ENCODE results near the gene TMOD2. TPM values are rescaled to one million over a fixed set of nuclear protein-coding genes. Genes with fewer than 3 reads are reported as not detected.

The TMOD2 gene
- total RNA-seq, 1 experiment from 2014 or later, result 5.7 TPM

- RAD21 ChIA-PET (ENCODE audit: low non-redundant PET in 1 of 2, low total read pairs in 2 of 2, uncharacterized antibody in 2 of 2, unreplicated experiment in 2 of 2), result no interaction called here
- H3K27me3 ChIP-seq (ENCODE audit: insufficient read depth, low read length), result peaks cover 18% of the 10 kb centered on the region
- POLR2A ChIA-PET, result no interaction called here
- intact Hi-C loops (cut with micrococcal nuclease), result no loop called here
- TF ChIP-seq, protein P1, sequence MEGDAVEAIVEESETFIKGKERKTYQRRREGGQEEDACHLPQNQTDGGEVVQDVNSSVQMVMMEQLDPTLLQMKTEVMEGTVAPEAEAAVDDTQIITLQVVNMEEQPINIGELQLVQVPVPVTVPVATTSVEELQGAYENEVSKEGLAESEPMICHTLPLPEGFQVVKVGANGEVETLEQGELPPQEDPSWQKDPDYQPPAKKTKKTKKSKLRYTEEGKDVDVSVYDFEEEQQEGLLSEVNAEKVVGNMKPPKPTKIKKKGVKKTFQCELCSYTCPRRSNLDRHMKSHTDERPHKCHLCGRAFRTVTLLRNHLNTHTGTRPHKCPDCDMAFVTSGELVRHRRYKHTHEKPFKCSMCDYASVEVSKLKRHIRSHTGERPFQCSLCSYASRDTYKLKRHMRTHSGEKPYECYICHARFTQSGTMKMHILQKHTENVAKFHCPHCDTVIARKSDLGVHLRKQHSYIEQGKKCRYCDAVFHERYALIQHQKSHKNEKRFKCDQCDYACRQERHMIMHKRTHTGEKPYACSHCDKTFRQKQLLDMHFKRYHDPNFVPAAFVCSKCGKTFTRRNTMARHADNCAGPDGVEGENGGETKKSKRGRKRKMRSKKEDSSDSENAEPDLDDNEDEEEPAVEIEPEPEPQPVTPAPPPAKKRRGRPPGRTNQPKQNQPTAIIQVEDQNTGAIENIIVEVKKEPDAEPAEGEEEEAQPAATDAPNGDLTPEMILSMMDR (IDR thresholded peaks at IDR 0.05 in 2 of 3, conservative IDR thresholded peaks at IDR 0.05 in 1 of 3; ENCODE audit: borderline replicate concordance in 1 of 3, insufficient read depth in 1 of 3, low read depth in 2 of 3, low read length in 2 of 3), result no peak
- no peak for TF ChIP-seq POLR2A (IDR thresholded peaks at IDR 0.05; ENCODE audit: borderline replicate concordance, extremely low read depth, insufficient read depth, insufficient read length)
- no peak for TF ChIP-seq ZFX (IDR thresholded peaks at IDR 0.05)
- no peak for TF ChIP-seq EZH2phosphoT487 (IDR thresholded peaks at IDR 0.05; ENCODE audit: borderline replicate concordance)
- no peak for TF ChIP-seq CEBPB (IDR thresholded peaks at IDR 0.05; ENCODE audit: low read depth)
- TF ChIP-seq CBX3 (IDR thresholded peaks at IDR 0.05; ENCODE audit: low read depth), result no peak
- TF ChIP-seq ZBTB33 (IDR thresholded peaks at IDR 0.05; ENCODE audit: extremely low read depth, insufficient replicate concordance, low read length), result no peak
- no peak for TF ChIP-seq ATF3 (IDR thresholded peaks at IDR 0.05)
- TF ChIP-seq SRF (IDR thresholded peaks at IDR 0.05; ENCODE audit: low read depth), result no peak
- TF ChIP-seq, protein P2, sequence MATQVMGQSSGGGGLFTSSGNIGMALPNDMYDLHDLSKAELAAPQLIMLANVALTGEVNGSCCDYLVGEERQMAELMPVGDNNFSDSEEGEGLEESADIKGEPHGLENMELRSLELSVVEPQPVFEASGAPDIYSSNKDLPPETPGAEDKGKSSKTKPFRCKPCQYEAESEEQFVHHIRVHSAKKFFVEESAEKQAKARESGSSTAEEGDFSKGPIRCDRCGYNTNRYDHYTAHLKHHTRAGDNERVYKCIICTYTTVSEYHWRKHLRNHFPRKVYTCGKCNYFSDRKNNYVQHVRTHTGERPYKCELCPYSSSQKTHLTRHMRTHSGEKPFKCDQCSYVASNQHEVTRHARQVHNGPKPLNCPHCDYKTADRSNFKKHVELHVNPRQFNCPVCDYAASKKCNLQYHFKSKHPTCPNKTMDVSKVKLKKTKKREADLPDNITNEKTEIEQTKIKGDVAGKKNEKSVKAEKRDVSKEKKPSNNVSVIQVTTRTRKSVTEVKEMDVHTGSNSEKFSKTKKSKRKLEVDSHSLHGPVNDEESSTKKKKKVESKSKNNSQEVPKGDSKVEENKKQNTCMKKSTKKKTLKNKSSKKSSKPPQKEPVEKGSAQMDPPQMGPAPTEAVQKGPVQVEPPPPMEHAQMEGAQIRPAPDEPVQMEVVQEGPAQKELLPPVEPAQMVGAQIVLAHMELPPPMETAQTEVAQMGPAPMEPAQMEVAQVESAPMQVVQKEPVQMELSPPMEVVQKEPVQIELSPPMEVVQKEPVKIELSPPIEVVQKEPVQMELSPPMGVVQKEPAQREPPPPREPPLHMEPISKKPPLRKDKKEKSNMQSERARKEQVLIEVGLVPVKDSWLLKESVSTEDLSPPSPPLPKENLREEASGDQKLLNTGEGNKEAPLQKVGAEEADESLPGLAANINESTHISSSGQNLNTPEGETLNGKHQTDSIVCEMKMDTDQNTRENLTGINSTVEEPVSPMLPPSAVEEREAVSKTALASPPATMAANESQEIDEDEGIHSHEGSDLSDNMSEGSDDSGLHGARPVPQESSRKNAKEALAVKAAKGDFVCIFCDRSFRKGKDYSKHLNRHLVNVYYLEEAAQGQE (IDR thresholded peaks at IDR 0.05; ENCODE audit: low read depth), result no peak
- no peak for TF ChIP-seq YY1 (IDR thresholded peaks at IDR 0.05; ENCODE audit: extremely low read depth, insufficient replicate concordance, low read depth, low read length)
- TF ChIP-seq JUND (IDR thresholded peaks at IDR 0.05), result no peak
- TF ChIP-seq ELF1 (IDR thresholded peaks at IDR 0.05; ENCODE audit: borderline replicate concordance, low read depth), result no peak
- TF ChIP-seq SIN3A (IDR thresholded peaks at IDR 0.05; ENCODE audit: low read depth), result no peak
- H3K9me2 ChIP-seq (ENCODE audit: insufficient read depth), result no peaks in the 10 kb centered on the region
- ATAC-seq, result no peak
- H2AFZ ChIP-seq (ENCODE audit: low read depth, low read length, poor library complexity, severe bottlenecking), result no peak overlapping the region
- no peaks in the 10 kb centered on the region for H4K20me1 ChIP-seq (ENCODE audit: insufficient read depth)
- H3K27ac ChIP-seq (ENCODE audit: low read depth, low read length), result no peak overlapping the region
- no TSS peak for BruUV-seq (replicated peaks)
- no peaks in the 10 kb centered on the region for H3K79me2 ChIP-seq (ENCODE audit: insufficient read depth, low read length)
- H3K4me3 ChIP-seq (replicated peaks in 1 of 2; ENCODE audit: low read depth in 1 of 2, low read length in 2 of 2), result no peak overlapping the region
- H3K4me2 ChIP-seq (ENCODE audit: low read length), result no peak overlapping the region
- no peaks in the 10 kb centered on the region for H3K36me3 ChIP-seq (ENCODE audit: control insufficient read depth in 1 of 2, insufficient read depth in 2 of 2, low read length in 2 of 2)
- CTCF ChIA-PET, result no interaction called here
- H3K4me1 ChIP-seq (ENCODE audit: control insufficient read depth in 1 of 2, insufficient read depth in 2 of 2, low read length in 2 of 2), result no peaks in the 10 kb centered on the region
- DNase-seq (ENCODE audit: low read depth, low spot score), result no peak
- no peak overlapping the region for H3K9ac ChIP-seq (ENCODE audit: low read length)
- H3K9me3 ChIP-seq (ENCODE audit: control insufficient read depth in 1 of 2, insufficient read depth in 1 of 2, low read depth in 1 of 2, low read length in 2 of 2), result no peaks in the 10 kb centered on the region
These were observed 48.7 kb upstream of the TMOD2 start for GRCh38 chr15:51702710-51703109.
